GM13977 (cell line): ENCODE measurements around the gene CFL1.

Experiments used
- DNase-seq: peaks from one replicate; pipeline ENCODE4 v3.0.0; 2012; ENCODE audit warnings: low spot score
- in situ Hi-C: fragments of 300-500 bp; cut with MboI; formaldehyde crosslinking; loops from one replicate; pipeline ENCODE4 v1.12.0; 2022; ENCODE audit warnings: low sequenced_read_pairs, low pct_unique_long_range_greater_than_20kb, mixed read lengths, inconsistent platforms; ENCODE audit not compliant: unreplicated experiment
- TF ChIP-seq, protein P1 (sequence below): IDR thresholded peaks from 2 replicates; pipeline ENCODE4 v1.5.1; 2012; ENCODE audit warnings: mild to moderate bottlenecking, control low read depth; ENCODE audit not compliant: insufficient read depth; ENCODE audit errors: extremely low read depth, missing control alignments

Gene CFL1

GRCh38 chr11:65863889-65864705, 6.1 kb upstream of the CFL1 start:
- DNase-seq = no peak
- TF ChIP-seq, protein P1, sequence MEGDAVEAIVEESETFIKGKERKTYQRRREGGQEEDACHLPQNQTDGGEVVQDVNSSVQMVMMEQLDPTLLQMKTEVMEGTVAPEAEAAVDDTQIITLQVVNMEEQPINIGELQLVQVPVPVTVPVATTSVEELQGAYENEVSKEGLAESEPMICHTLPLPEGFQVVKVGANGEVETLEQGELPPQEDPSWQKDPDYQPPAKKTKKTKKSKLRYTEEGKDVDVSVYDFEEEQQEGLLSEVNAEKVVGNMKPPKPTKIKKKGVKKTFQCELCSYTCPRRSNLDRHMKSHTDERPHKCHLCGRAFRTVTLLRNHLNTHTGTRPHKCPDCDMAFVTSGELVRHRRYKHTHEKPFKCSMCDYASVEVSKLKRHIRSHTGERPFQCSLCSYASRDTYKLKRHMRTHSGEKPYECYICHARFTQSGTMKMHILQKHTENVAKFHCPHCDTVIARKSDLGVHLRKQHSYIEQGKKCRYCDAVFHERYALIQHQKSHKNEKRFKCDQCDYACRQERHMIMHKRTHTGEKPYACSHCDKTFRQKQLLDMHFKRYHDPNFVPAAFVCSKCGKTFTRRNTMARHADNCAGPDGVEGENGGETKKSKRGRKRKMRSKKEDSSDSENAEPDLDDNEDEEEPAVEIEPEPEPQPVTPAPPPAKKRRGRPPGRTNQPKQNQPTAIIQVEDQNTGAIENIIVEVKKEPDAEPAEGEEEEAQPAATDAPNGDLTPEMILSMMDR = no peak
- in situ Hi-C loops = no loop called here

DNA sequence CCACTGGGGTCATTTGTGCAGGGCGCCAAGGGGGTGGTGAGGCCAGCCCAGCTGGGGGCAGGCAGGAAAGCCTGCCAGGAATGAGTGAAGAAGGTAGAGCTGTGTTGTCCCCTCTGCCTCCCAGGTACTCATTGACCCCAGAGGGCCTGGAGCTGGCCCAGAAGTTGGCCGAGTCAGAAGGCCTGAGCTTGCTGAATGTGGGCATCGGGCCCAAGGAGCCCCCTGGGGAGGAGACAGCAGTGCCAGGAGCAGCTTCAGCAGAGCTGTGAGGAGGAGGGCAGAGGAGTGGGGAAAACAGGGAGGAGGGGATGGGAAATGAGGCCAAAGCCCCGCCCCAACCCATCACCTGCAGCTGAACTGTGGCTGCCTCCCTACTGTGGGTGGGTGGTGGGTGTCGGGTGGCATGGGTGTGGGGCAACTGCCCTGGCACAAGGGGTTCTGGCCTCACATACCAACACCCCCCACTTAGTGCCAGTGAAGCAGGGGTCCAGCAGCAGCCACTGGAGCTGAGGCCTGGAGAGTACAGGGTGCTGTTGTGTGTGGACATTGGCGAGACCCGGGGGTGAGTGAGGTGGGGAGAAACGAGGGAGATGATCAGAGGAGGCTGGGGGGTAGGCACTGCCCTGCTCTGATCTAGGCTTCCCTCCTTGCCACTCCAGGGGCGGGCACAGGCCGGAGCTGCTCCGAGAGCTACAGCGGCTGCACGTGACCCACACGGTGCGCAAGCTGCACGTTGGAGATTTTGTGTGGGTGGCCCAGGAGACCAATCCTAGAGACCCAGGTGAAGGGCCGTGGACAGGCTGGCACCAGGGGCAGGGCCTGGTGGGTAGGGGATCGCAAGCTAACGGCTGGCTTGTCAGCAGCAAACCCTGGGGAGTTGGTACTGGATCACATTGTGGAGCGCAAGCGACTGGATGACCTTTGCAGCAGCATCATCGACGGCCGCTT, 5.2 kb upstream of the CFL1 start:
- in situ Hi-C loops = no loop called here
- TF ChIP-seq, protein P1 = no peak
- DNase-seq = no peak

DNA sequence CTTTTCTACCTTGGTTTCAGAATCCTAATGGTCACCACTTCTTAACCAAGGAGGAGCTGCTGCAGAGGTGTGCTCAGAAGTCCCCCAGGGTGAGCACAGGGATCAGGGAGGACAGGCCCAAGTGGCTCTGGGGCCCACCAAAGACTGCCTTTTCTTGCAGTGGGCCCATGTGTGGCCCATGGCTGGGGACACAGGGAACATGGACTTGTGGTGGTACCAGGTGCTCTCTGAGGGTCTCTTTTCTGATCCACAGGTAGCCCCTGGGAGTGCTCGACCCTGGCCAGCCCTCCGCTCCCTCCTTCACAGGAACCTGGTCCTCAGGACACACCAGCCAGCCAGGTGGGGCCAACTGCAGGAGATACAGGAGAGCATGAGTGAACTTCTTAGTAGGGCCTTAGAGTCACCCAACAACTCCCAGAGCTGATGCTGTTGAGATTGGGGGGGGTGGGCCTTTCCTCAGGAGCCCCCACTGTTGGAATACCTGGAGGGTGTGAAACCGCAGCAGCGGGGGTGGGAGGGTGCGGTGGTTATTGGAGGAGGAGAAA, 4.3 kb upstream of the CFL1 start:
- in situ Hi-C loops = no loop called here
- DNase-seq = no peak
- TF ChIP-seq, protein P1 = no peak

- TF ChIP-seq, protein P1 = no peak
Measured at GRCh38 chr11:65861533-65862183, 3.7 kb upstream of the CFL1 start.

DNA sequence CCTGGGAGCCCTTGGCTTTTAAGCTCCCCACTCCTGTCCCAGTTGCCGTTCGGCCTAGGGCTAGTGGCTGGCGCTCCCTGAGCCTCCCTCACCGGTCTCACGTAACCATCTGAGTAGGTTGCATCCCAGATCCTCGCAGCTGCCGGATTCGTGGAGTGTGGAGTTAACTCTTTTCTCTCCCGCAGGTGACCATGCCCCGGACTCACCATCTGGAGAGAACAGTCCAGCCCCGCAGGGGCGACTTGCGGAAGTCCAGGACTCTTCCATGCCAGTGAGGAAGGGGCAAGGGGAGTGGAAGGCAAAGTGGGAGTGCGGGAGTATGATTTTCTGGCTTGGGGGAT, 3.2 kb upstream of the CFL1 start:
- in situ Hi-C loops = no loop called here
- TF ChIP-seq, protein P1 = no peak
- no peak for DNase-seq

More at GRCh38 chr11:65861533-65862183, 3.7 kb upstream of the CFL1 start:
- DNase-seq = no peak
- in situ Hi-C loops = no loop called here
